ENCODE results near the gene ARHGAP22. TPM values are rescaled to one million over a fixed set of nuclear protein-coding genes. Genes with fewer than 3 reads are reported as not detected.

ARHGAP22 gene
- total RNA-seq, 2 donors from 2014 or later = 1.8 to 5.7 TPM

DNA sequence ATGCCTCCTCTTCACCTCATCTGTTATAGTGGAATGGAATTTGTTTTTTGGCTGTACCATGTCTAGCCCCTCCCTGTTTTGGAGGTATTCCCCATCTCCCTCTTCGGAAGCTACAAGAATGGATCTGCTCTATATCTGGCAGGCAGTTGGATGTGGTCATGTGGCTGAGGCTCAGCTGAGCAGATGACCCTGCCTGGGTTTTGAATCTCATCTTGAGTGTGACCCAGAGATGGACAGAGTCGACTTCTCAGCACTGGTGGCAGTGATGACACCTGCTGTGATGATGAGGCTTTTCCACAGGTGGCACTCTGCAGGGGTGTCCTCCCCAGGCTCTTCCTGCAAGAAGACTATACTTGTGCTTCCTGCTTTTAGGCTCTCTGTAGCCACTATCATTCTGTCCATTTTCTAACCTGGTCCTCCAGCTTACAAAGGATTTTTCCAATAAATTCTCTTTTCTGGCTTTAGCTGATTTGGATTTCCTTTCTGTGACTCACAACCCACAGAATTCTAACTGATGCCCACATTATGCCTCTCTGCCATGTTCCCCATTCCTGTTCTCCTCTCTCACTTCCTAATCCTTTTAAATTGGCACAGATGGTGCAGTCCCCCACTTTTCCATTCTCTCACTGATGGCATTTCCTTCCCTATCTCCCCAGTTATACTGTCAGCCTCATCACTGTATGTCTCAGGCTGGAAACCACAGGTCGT is 7.5 kb upstream of the ARHGAP22 start:
- TF ChIP-seq, protein P1, sequence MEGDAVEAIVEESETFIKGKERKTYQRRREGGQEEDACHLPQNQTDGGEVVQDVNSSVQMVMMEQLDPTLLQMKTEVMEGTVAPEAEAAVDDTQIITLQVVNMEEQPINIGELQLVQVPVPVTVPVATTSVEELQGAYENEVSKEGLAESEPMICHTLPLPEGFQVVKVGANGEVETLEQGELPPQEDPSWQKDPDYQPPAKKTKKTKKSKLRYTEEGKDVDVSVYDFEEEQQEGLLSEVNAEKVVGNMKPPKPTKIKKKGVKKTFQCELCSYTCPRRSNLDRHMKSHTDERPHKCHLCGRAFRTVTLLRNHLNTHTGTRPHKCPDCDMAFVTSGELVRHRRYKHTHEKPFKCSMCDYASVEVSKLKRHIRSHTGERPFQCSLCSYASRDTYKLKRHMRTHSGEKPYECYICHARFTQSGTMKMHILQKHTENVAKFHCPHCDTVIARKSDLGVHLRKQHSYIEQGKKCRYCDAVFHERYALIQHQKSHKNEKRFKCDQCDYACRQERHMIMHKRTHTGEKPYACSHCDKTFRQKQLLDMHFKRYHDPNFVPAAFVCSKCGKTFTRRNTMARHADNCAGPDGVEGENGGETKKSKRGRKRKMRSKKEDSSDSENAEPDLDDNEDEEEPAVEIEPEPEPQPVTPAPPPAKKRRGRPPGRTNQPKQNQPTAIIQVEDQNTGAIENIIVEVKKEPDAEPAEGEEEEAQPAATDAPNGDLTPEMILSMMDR (IDR thresholded peaks at IDR 0.05) = no peak
- Histone ChIP-seq H3K27me3 (no peaks in the 10 kb centered on the region), H3K9me3 (peaks cover 0 to 7% of the 10 kb centered on the region in 2 donors), H3K27ac (no peak overlapping the region), H3K36me3 (no peaks in the 10 kb centered on the region), H3K4me3 (no peak overlapping the region), H3K4me1 (no peaks in the 10 kb centered on the region)
- no peak for DNase-seq (ENCODE audit: low spot score)

DNA sequence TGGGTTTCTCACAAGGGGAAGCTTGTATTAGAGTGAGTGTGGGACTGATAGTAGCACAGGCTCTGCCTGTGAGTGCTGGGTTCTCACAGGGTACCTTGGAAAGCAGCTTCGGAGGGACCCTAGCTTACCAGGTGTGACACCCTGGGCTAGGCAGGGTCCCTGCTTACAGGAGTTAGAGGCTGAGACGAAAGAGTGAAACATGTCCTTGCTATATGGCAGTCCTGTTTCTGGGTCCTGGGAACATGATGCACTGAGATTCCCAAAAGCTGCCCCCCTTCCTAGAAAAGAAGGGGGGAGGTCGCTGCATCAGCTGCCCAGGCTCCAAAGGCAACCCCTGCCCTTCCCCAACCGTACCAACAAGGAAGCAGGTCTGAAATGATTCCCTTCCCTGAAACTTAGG is 6.3 kb upstream of the ARHGAP22 start:
- TF ChIP-seq, protein P1 (IDR thresholded peaks at IDR 0.05) = no peak
- Histone ChIP-seq H3K36me3 (no peaks in the 10 kb centered on the region), H3K4me3 (no peak overlapping the region), H3K27me3 (no peaks in the 10 kb centered on the region), H3K4me1 (peaks cover 0 to 6% of the 10 kb centered on the region in 2 donors), H3K27ac (no peak overlapping the region), H3K9me3 (peaks cover 0 to 4% of the 10 kb centered on the region in 2 donors)
- no peak for DNase-seq (ENCODE audit: low spot score)

DNA sequence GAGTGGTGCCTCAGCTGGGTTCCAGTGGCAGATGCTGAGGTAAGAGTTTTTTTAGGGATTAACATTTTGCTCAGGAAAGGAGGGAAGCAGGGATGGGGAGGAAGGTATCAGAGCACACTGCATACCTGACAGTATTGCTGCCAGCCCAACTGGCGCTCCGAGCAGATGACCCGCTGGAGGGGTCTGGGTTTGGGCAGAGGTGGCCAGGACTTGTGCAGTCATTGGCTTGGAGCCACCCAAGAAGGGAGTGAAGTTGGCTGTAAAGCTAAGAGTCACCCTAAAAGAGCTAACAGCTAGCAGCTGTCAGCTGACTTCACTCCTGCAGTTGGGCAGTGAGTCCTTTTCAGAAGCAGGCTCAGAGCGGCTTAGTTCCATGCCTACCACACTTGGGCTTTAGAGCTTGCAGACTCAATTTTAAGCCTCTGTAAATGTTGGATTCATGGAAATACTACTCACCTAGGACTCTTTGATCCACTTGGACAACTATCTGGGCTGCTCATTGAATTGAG is 5.8 kb upstream of the ARHGAP22 start:
- no peaks in the 10 kb centered on the region for H3K27me3 ChIP-seq
- no peak overlapping the region for H3K4me3 ChIP-seq
- no peaks in the 10 kb centered on the region for H3K36me3 ChIP-seq
- H3K27ac ChIP-seq = no peak overlapping the region
- no peak for DNase-seq (ENCODE audit: low spot score)
- peaks cover 0 to 6% of the 10 kb centered on the region in 2 donors for H3K4me1 ChIP-seq
- no peaks in the 10 kb centered on the region for H3K9me3 ChIP-seq
- TF ChIP-seq, protein P1 (IDR thresholded peaks at IDR 0.05) = no peak

DNA sequence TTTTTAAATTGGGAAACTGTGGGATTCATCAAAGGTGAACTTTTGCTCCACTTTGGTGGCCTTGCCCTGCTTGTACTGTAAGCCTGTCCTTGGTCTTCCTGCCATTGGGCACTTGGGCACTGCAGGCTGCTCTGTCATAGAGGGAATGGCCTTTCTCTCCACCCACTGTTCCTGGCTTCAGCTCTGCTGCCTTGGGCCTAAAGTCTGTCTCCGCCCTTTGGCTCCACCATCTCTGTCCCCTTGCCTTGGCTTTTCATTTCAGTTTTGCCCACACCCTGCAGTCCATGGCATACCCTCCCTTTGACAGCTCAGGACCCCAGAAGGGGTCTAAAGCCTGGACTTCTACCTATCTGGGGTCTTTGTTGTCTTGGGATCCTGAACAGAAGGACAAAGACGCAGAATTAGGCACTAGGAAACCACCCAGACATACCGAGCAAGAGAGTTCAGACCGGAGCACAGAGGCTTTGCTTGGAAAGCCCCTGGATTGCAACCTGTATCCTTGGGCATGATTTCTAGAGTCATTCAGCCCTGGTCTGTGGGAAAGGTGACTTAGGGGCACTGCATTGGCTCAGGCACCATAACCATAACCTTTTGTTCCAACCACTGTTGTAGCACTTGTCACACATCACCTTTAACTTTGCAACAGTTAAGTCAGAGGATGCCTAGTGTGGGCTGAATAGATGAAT is 5.2 kb upstream of the ARHGAP22 start:
- no peak overlapping the region for H3K27ac ChIP-seq
- no peak overlapping the region for H3K4me3 ChIP-seq
- no peaks in the 10 kb centered on the region for H3K9me3 ChIP-seq
- no peaks in the 10 kb centered on the region for H3K27me3 ChIP-seq
- no peak for DNase-seq (ENCODE audit: low spot score)
- TF ChIP-seq, protein P1 (IDR thresholded peaks at IDR 0.05) = no peak
- no peaks in the 10 kb centered on the region for H3K36me3 ChIP-seq
- peaks cover 0 to 6% of the 10 kb centered on the region in 2 donors for H3K4me1 ChIP-seq

DNA sequence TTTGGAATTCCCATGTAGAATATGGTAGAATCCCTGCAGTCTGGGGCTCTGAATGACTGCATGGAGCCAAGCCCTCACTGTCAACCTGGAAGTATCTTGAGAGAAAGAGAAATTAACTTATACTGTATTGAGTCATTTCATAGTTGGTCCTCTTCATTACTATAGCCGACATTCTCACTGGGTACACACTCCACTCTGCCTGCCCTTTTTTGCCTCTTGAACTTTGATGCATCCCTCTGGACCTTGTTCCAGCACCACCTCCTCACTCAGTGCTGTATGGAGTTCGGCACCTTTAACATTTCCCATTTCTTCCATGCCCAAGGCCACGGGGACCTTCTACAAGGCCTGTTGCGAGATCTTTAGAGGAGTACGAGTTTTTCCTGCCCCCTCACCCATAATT is 4.6 kb upstream of the ARHGAP22 start:
- Histone ChIP-seq H3K9me3 (no peaks in the 10 kb centered on the region), H3K4me3 (no peak overlapping the region), H3K36me3 (no peaks in the 10 kb centered on the region), H3K27ac (no peak overlapping the region), H3K4me1 (peaks cover 0 to 9% of the 10 kb centered on the region in 2 donors), H3K27me3 (no peaks in the 10 kb centered on the region)
- no peak for DNase-seq (ENCODE audit: low spot score)
- TF ChIP-seq, protein P1 (IDR thresholded peaks at IDR 0.05) = no peak

Measured in right atrium auricular region (tissue), 2 donors.